CD4-positive, alpha-beta T cell treated with Interleukin-17A for 4 hours (primary cell): ENCODE measurements around the gene SOX6.

Experiments
- DNase-seq: peaks from one replicate; pipeline ENCODE4 v3.0.0-alpha.2; 2020; ENCODE audit warnings: mixed read lengths

SOX6 gene

GRCh38 chr11:16265022-16265421 lies 91.3 kb downstream of the SOX6 start:
- no peak for DNase-seq

- DNase-seq, result no peak
These were observed 93.7 kb downstream of the SOX6 start for GRCh38 chr11:16262645-16262955.

GRCh38 chr11:16261836-16262644 lies 94.3 kb downstream of the SOX6 start:
- no peak for DNase-seq

- DNase-seq, result no peak
These were observed 104.0 kb downstream of the SOX6 start for GRCh38 chr11:16252373-16252772.

- no peak for DNase-seq
These were observed 108.1 kb downstream of the SOX6 start for GRCh38 chr11:16248248-16248647.

GRCh38 chr11:16242806-16243205 lies 113.5 kb downstream of the SOX6 start:
- DNase-seq, result no peak

GRCh38 chr11:16240687-16241086 lies 115.7 kb downstream of the SOX6 start:
- no peak for DNase-seq

- no peak for DNase-seq
These were observed 116.9 kb downstream of the SOX6 start for GRCh38 chr11:16239141-16240105.

- no peak for DNase-seq
These were observed 130.1 kb downstream of the SOX6 start for GRCh38 chr11:16226245-16226644.

GRCh38 chr11:16225623-16226022 lies 130.7 kb downstream of the SOX6 start:
- DNase-seq, result no peak

- no peak for DNase-seq
These were observed 132.8 kb downstream of the SOX6 start for GRCh38 chr11:16223558-16223957.

GRCh38 chr11:16217631-16218030 lies 138.7 kb downstream of the SOX6 start:
- no peak for DNase-seq

- no peak for DNase-seq
These were observed 139.5 kb downstream of the SOX6 start for GRCh38 chr11:16216831-16217230.

- no peak for DNase-seq
These were observed 141.0 kb downstream of the SOX6 start for GRCh38 chr11:16215352-16215751.

GRCh38 chr11:16211407-16211806 lies 144.9 kb downstream of the SOX6 start:
- DNase-seq, result no peak

- no peak for DNase-seq
These were observed 152.1 kb downstream of the SOX6 start for GRCh38 chr11:16204261-16204660.

GRCh38 chr11:16195651-16196050 lies 160.7 kb downstream of the SOX6 start:
- no peak for DNase-seq

- no peak for DNase-seq
These were observed 161.8 kb downstream of the SOX6 start for GRCh38 chr11:16194566-16194965.

- no peak for DNase-seq
These were observed 162.4 kb downstream of the SOX6 start for GRCh38 chr11:16193897-16194381.

GRCh38 chr11:16191868-16192240 lies 164.5 kb downstream of the SOX6 start:
- no peak for DNase-seq

- no peak for DNase-seq
These were observed 165.0 kb downstream of the SOX6 start for GRCh38 chr11:16191212-16191867.

GRCh38 chr11:16186680-16187079 lies 169.7 kb downstream of the SOX6 start:
- DNase-seq, result no peak

- DNase-seq, result no peak
These were observed 171.3 kb downstream of the SOX6 start for GRCh38 chr11:16185042-16185441.
